ENCODE data around the gene MTUS2.

Gene MTUS2

GRCh38 chr13:28856287-28856686 is 36.1 kb downstream of the MTUS2 start:
- no peak for DNase-seq

GRCh38 chr13:28859069-28859468 is 38.9 kb downstream of the MTUS2 start:
- DNase-seq, result no peak

- no peak for DNase-seq
Observed at GRCh38 chr13:28859717-28860116, 39.6 kb downstream of the MTUS2 start.

- no peak for DNase-seq
Observed at GRCh38 chr13:28864544-28864943, 44.4 kb downstream of the MTUS2 start.

GRCh38 chr13:28865149-28865744 is 45.1 kb downstream of the MTUS2 start:
- no peak for DNase-seq

GRCh38 chr13:28865951-28866350 is 45.8 kb downstream of the MTUS2 start:
- DNase-seq, result peak in 1 of 56 donors; percentile 3

GRCh38 chr13:28866932-28867331 is 46.8 kb downstream of the MTUS2 start:
- DNase-seq, result no peak

- no peak for DNase-seq
Observed at GRCh38 chr13:28867564-28867963, 47.4 kb downstream of the MTUS2 start.

- DNase-seq, result no peak
Observed at GRCh38 chr13:28872427-28873176, 52.5 kb downstream of the MTUS2 start.

- no peak for DNase-seq
Observed at GRCh38 chr13:28875846-28876615, 55.9 kb downstream of the MTUS2 start.

- no peak for DNase-seq
Observed at GRCh38 chr13:28877408-28877807, 57.3 kb downstream of the MTUS2 start.

- no peak for DNase-seq
Observed at GRCh38 chr13:28885181-28885580, 65.0 kb downstream of the MTUS2 start.

GRCh38 chr13:28889086-28889732 is 69.1 kb downstream of the MTUS2 start:
- peak in 11 of 56 donors; percentile 1 to 51 (median 14) for DNase-seq

GRCh38 chr13:28890712-28891111 is 70.6 kb downstream of the MTUS2 start:
- no peak for DNase-seq

GRCh38 chr13:28918030-28918429 is 97.9 kb downstream of the MTUS2 start:
- DNase-seq, result no peak

GRCh38 chr13:28922341-28922740 is 102.2 kb downstream of the MTUS2 start:
- DNase-seq, result no peak

GRCh38 chr13:28935104-28935503 is 115.0 kb downstream of the MTUS2 start:
- DNase-seq, result no peak

- no peak for DNase-seq
Observed at GRCh38 chr13:28942906-28943305, 122.8 kb downstream of the MTUS2 start.

- DNase-seq, result no peak
Observed at GRCh38 chr13:28953714-28954418, 133.7 kb downstream of the MTUS2 start.

GRCh38 chr13:28954419-28954725 is 134.2 kb downstream of the MTUS2 start:
- DNase-seq, result no peak

GRCh38 chr13:28954810-28955209 is 134.7 kb downstream of the MTUS2 start:
- DNase-seq, result no peak

All from nucleus accumbens (tissue), 56 donors.